Measurements from ENCODE around the gene R3HCC1L. TPM values are rescaled to one million over a fixed set of nuclear protein-coding genes. Genes with fewer than 3 reads are reported as not detected.
"Not testable (repeated sequence)": the region's sequence is repeated elsewhere in the genome, so short reads cannot be mapped to it uniquely, and the experiment has no call there.

The R3HCC1L gene
- total RNA-seq, 2 donors from 2014 or later, result 21.7 to 23.3 TPM

DNA sequence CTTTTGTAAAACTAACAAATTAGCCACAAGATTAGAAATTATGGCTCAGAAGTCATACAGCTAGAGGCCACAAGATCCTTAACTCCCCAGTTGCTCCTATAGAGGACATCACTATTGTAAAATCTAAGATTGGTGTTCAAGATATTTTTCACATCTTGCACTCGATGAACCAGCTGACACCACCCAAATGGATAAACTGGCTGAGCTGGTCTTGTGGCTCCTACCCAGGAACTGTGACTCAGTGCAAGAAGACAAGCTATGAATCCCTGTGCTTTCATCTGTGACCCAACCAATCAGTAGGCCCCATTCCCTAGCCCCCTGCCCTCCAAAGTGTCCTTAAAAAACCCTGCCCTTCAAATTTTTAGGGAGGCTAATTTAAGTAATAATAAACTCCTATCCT lies 27.9 kb upstream of the R3HCC1L start:
- no peak for DNase-seq
- Mint-ChIP-seq H3K27me3 (peaks cover 38% of the 10 kb centered on the region), H3K4me1 (no peaks in the 10 kb centered on the region), H3K4me3 (no peak overlapping the region), H3K36me3 (ENCODE audit: low read depth) (peaks cover 3% of the 10 kb centered on the region), H3K27ac (no peak overlapping the region)
- no peaks in the 10 kb centered on the region for H3K9me3 ChIP-seq (ENCODE audit: control insufficient read depth, low read length, poor library complexity, severe bottlenecking)
- ATAC-seq, result no peak

- ATAC-seq (no peak), DNase-seq (no peak)
- no peak overlapping the region for H3K27ac Mint-ChIP-seq
- H3K36me3 Mint-ChIP-seq (ENCODE audit: low read depth), result peaks cover 3% of the 10 kb centered on the region
- no peaks in the 10 kb centered on the region for H3K4me1 Mint-ChIP-seq
- H3K4me3 Mint-ChIP-seq, result no peak overlapping the region
- peaks cover 47% of the 10 kb centered on the region for H3K27me3 Mint-ChIP-seq
- no peaks in the 10 kb centered on the region for H3K9me3 ChIP-seq (ENCODE audit: control insufficient read depth, low read length, poor library complexity, severe bottlenecking)
These were observed 26.6 kb upstream of the R3HCC1L start for GRCh38 chr10:98107644-98108430.

GRCh38 chr10:98110356-98110755 lies 24.1 kb upstream of the R3HCC1L start:
- no peaks in the 10 kb centered on the region for H3K4me1 Mint-ChIP-seq
- DNase-seq, result no peak
- no peak for ATAC-seq

GRCh38 chr10:98115031-98115787 lies 19.2 kb upstream of the R3HCC1L start:
- Mint-ChIP-seq H3K36me3 (ENCODE audit: low read depth) (peaks cover 2% of the 10 kb centered on the region), H3K27me3 (peaks cover 68% of the 10 kb centered on the region), H3K27ac (no peak overlapping the region), H3K4me3 (no peak overlapping the region), H3K4me1 (no peaks in the 10 kb centered on the region)
- DNase-seq, result no peak
- no peaks in the 10 kb centered on the region for H3K9me3 ChIP-seq (ENCODE audit: control insufficient read depth, low read length, poor library complexity, severe bottlenecking)
- ATAC-seq, result no peak

More at GRCh38 chr10:98110356-98110755, 24.1 kb upstream of the R3HCC1L start:
- H3K9me3 ChIP-seq (ENCODE audit: control insufficient read depth, low read length, poor library complexity, severe bottlenecking), result no peaks in the 10 kb centered on the region
- Mint-ChIP-seq H3K27me3 (peaks cover 72% of the 10 kb centered on the region), H3K27ac (no peak overlapping the region), H3K4me3 (no peak overlapping the region), H3K36me3 (ENCODE audit: low read depth) (peaks cover 3% of the 10 kb centered on the region)

DNA sequence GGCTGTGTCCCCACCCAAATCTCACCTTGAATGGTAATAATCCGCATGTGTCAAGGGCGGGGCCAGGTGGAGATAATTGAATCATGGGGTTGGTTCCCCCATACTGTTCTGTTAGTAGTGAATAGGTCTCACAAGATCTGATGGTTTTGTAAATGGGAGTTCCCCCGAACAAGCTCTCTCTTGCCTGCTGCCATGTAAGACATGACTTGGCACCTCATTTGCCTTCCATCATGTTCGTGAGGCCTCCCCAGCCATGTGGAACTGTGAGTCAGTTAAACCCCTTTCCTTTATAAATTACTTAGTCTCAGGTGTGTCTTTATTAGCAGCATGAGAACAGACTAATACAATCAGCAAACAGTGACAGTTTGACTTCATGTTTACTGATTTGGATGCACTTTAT lies 14.6 kb upstream of the R3HCC1L start:
- no peak overlapping the region for H3K27ac Mint-ChIP-seq

DNA sequence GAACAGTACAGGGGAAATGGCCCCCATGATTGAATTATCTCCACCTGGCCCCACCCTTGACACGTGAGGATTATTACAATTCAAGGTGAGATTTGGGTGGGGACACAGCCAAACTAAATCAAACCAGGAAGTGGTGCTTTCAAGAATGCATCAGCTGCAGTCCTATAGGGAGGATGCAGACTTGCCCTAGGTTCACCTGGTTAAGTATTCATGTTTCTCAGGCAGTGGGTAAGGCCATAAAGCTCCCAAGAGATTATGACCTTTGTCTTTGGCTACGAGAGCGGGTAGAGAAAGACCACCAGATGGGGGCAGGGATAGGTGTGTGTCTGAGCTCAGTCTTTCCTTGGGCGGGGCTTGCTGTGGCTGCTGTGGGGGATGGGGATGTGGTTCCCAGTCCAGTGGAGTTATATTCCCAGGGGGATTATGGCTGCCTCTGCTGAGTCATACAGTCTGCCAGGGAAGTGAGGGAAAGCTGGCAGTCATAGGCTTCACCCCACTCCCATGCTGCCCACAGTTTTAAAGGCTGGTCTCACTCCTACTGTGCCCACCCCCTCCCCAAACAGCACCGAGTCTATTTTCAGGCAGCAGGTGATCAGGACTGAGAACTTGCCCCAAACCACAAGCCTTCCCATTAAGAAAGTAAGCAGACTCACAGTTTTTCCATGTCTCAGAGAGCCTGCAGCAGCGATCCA lies 8.4 kb upstream of the R3HCC1L start:
- H3K27ac Mint-ChIP-seq, result no peak overlapping the region
- H3K9me3 ChIP-seq (ENCODE audit: control insufficient read depth, low read length, poor library complexity, severe bottlenecking), result no peaks in the 10 kb centered on the region
- ATAC-seq (no peak), DNase-seq (no peak)
- H3K4me1 Mint-ChIP-seq, result no peaks in the 10 kb centered on the region
- H3K36me3 Mint-ChIP-seq (ENCODE audit: low read depth), result no peaks in the 10 kb centered on the region
- H3K27me3 Mint-ChIP-seq, result peaks cover 67% of the 10 kb centered on the region
- H3K4me3 Mint-ChIP-seq, result no peak overlapping the region

More for the DNA sequence above, 14.6 kb upstream of the R3HCC1L start:
- DNase-seq (no peak), ATAC-seq (no peak)
- Mint-ChIP-seq H3K4me3 (no peak overlapping the region), H3K27me3 (peaks cover 58% of the 10 kb centered on the region), H3K36me3 (ENCODE audit: low read depth) (no peaks in the 10 kb centered on the region), H3K4me1 (no peaks in the 10 kb centered on the region)
- no peaks in the 10 kb centered on the region for H3K9me3 ChIP-seq (ENCODE audit: control insufficient read depth, low read length, poor library complexity, severe bottlenecking)

- Mint-ChIP-seq H3K27ac (no peak overlapping the region), H3K27me3 (peaks cover 54% of the 10 kb centered on the region), H3K4me1 (peaks cover under 1% of the 10 kb centered on the region), H3K4me3 (no peak overlapping the region), H3K36me3 (ENCODE audit: low read depth) (no peaks in the 10 kb centered on the region)
- H3K9me3 ChIP-seq (ENCODE audit: control insufficient read depth, low read length, poor library complexity, severe bottlenecking), result no peaks in the 10 kb centered on the region
- ATAC-seq (no peak), DNase-seq (no peak)
These were observed 5.7 kb upstream of the R3HCC1L start for GRCh38 chr10:98128802-98129201.

GRCh38 chr10:98131619-98132018 lies 2.8 kb upstream of the R3HCC1L start:
- H3K27me3 Mint-ChIP-seq, result peaks cover 36% of the 10 kb centered on the region
- no peak for ATAC-seq
- no peak overlapping the region for H3K4me3 Mint-ChIP-seq
- H3K36me3 Mint-ChIP-seq (ENCODE audit: low read depth), result no peaks in the 10 kb centered on the region
- H3K9me3 ChIP-seq (ENCODE audit: control insufficient read depth, low read length, poor library complexity, severe bottlenecking), result no peaks in the 10 kb centered on the region
- no peak overlapping the region for H3K27ac Mint-ChIP-seq
- no peak for DNase-seq
- H3K4me1 Mint-ChIP-seq, result peaks cover 18% of the 10 kb centered on the region

- H3K4me3 Mint-ChIP-seq; H3K9me3 ChIP-seq (ENCODE audit: control insufficient read depth, low read length, poor library complexity, severe bottlenecking); ATAC-seq; DNase-seq; H3K36me3 Mint-ChIP-seq (ENCODE audit: low read depth): not testable (repeated sequence)
- Mint-ChIP-seq H3K4me1 (peaks cover 22% of the 10 kb centered on the region), H3K27ac (peak overlapping the region; percentile 86), H3K27me3 (peaks cover 21% of the 10 kb centered on the region)
These were observed 1.2 kb upstream of the R3HCC1L start for GRCh38 chr10:98133075-98133752.

DNA sequence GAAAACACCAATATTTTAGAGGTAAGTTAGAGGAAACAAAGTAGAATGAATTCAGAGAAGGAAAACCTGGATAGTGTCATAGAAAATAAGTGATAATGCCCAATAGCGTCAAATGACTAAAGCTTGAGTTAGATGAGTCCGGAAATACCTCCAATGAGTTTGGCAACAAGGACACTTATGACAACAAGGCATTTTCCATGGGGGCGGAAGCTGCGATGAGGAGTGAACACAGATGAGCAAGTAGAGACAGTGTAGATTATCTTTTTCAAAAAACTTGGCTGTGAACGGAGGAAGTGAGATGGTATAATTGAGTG lies 383 bp upstream of the R3HCC1L start:
- DNase-seq (no peak), ATAC-seq (peak; percentile 8)
- Mint-ChIP-seq H3K36me3 (ENCODE audit: low read depth) (no peaks in the 10 kb centered on the region), H3K4me1 (peaks cover 26% of the 10 kb centered on the region), H3K27ac (peak overlapping the region; percentile 86), H3K27me3 (peaks cover 14% of the 10 kb centered on the region), H3K4me3 (peak overlapping the region; percentile 93)
- H3K9me3 ChIP-seq (ENCODE audit: control insufficient read depth, low read length, poor library complexity, severe bottlenecking), result no peaks in the 10 kb centered on the region

GRCh38 chr10:98135222-98135899 lies 904 bp downstream of the R3HCC1L start:
- Mint-ChIP-seq H3K27me3 (peaks cover 2% of the 10 kb centered on the region), H3K27ac (peak overlapping the region; percentile 86), H3K36me3 (ENCODE audit: low read depth) (peaks cover 2% of the 10 kb centered on the region), H3K4me3 (peak overlapping the region; percentile 93), H3K4me1 (peaks cover 30% of the 10 kb centered on the region)
- DNase-seq, result no peak
- H3K9me3 ChIP-seq (ENCODE audit: control insufficient read depth, low read length, poor library complexity, severe bottlenecking), result no peaks in the 10 kb centered on the region
- ATAC-seq, result no peak

DNA sequence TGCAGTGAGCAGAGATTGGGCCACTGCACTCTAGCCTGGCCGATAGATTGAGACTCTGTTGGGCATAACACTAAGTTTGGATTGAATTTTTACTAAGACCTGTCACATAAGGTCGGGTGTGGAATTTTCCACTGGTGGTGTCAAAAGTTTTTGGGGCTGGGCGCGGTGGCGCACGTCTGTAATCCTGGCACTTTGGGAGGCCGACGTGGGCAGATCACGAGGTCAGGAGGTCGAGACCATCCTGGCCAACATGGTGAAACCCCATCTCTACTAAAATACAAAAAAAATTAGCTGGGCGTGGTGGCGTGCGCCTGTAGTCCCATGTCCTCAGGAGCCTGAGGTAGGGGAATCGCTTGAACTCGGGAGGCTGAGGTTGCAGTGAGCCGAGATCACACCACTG lies 2.3 kb downstream of the R3HCC1L start:
- not testable (repeated sequence) for H3K4me3 Mint-ChIP-seq; H3K27me3 Mint-ChIP-seq; H3K9me3 ChIP-seq (ENCODE audit: control insufficient read depth, low read length, poor library complexity, severe bottlenecking); DNase-seq; H3K27ac Mint-ChIP-seq; ATAC-seq; H3K36me3 Mint-ChIP-seq (ENCODE audit: low read depth)
- H3K4me1 Mint-ChIP-seq, result peaks cover 37% of the 10 kb centered on the region

Measured in T-helper 17 cell (primary cell).